ENCODE measurements around the gene FCSK.

Gene FCSK

GRCh38 chr16:70455910-70456309 lies 1.5 kb downstream of the FCSK start:
- no peak for DNase-seq (ENCODE audit: low read depth)

GRCh38 chr16:70457446-70458166 lies 3.2 kb downstream of the FCSK start:
- DNase-seq (ENCODE audit: low read depth) = no peak

GRCh38 chr16:70460737-70461261 lies 6.4 kb downstream of the FCSK start:
- DNase-seq (ENCODE audit: low read depth) = no peak

GRCh38 chr16:70463235-70463634 lies 8.8 kb downstream of the FCSK start:
- no peak for DNase-seq (ENCODE audit: low read depth)

GRCh38 chr16:70465999-70466804 lies 11.8 kb downstream of the FCSK start:
- no peak for DNase-seq (ENCODE audit: low read depth)

- no peak for DNase-seq (ENCODE audit: low read depth)
Measured at GRCh38 chr16:70466805-70467076, 12.3 kb downstream of the FCSK start.

GRCh38 chr16:70467113-70467512 lies 12.7 kb downstream of the FCSK start:
- DNase-seq (ENCODE audit: low read depth) = no peak

- DNase-seq (ENCODE audit: low read depth) = no peak
Measured at GRCh38 chr16:70467608-70468007, 13.2 kb downstream of the FCSK start.

- DNase-seq (ENCODE audit: low read depth) = no peak
Measured at GRCh38 chr16:70468776-70469525, 14.6 kb downstream of the FCSK start.

- DNase-seq (ENCODE audit: low read depth) = no peak
Measured at GRCh38 chr16:70470141-70470926, 15.9 kb downstream of the FCSK start.

GRCh38 chr16:70470927-70471341 lies 16.5 kb downstream of the FCSK start:
- no peak for DNase-seq (ENCODE audit: low read depth)

- DNase-seq (ENCODE audit: low read depth) = no peak
Measured at GRCh38 chr16:70472786-70473433, 18.5 kb downstream of the FCSK start.

- no peak for DNase-seq (ENCODE audit: low read depth)
Measured at GRCh38 chr16:70473446-70474319, 19.3 kb downstream of the FCSK start.

GRCh38 chr16:70474320-70475053 lies 20.1 kb downstream of the FCSK start:
- no peak for DNase-seq (ENCODE audit: low read depth)

GRCh38 chr16:70475054-70475871 lies 20.9 kb downstream of the FCSK start:
- no peak for DNase-seq (ENCODE audit: low read depth)

- peak; percentile 48 for DNase-seq (ENCODE audit: low read depth)
Measured at GRCh38 chr16:70476272-70477020, 22.1 kb downstream of the FCSK start.

GRCh38 chr16:70478169-70478568 lies 23.8 kb downstream of the FCSK start:
- DNase-seq (ENCODE audit: low read depth) = no peak

- no peak for DNase-seq (ENCODE audit: low read depth)
Measured at GRCh38 chr16:70478912-70479341, 24.5 kb downstream of the FCSK start.
